ENCODE measurements around the gene COL16A1.

Gene COL16A1

DNA sequence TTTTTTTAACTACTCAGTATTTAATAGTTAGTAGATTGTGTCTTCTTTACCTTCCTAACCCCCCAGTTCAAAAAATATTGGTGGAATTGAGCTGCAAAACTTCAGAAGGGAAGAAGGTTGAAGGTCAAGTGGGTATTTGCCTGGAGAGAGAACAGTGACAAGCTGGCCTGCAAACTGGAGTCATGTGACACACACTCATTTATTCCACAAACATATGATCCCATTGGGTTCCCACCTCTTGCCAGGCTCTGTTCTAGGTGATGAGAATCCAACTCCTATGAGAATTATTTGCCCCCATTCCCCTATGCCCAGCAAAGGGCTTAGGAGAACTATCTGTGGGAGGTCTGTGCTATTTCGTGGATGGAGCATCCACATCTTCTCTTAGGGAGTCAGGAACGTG lies 55.6 kb downstream of the COL16A1 start:
- DNase-seq (ENCODE audit: low read depth): no peak

DNA sequence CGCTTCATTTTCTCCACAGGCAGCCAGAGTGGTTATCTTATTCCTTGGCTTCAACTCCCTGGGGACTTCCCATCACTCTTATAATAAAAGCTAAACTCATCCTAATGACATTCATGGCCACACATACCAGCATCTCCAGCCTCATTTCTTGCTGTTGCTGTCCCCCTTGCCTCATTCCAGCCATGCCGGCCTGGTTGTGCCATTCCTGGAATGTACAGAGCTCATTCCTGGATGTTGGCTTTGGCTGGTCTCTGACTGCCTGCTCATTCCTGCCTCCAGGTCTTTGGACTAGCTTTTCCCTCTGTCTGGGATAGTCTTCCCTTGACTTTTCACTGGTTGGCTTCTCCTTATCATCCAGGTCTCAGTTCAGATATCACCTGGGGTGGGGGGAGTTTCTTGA lies 56.7 kb downstream of the COL16A1 start:
- DNase-seq (ENCODE audit: low read depth): peak; percentile 96

GRCh38 chr1:31646259-31646960 lies 57.4 kb downstream of the COL16A1 start:
- no peak for DNase-seq (ENCODE audit: low read depth)

DNA sequence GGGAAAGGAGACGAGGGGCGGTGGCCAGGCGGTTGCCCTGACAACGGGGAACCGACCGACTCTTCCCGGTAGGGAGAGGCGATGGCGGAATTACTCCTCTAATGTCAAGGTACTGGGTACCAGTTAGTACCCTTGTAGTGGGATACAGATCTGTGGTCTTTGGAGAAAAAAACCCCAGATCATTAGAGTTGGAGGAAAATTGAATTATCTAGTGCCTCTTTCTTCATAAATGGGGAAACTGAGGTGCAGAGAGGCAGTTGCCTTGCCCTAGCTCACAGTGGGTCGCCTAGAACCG lies 58.6 kb downstream of the COL16A1 start:
- no peak for DNase-seq (ENCODE audit: low read depth)

DNA sequence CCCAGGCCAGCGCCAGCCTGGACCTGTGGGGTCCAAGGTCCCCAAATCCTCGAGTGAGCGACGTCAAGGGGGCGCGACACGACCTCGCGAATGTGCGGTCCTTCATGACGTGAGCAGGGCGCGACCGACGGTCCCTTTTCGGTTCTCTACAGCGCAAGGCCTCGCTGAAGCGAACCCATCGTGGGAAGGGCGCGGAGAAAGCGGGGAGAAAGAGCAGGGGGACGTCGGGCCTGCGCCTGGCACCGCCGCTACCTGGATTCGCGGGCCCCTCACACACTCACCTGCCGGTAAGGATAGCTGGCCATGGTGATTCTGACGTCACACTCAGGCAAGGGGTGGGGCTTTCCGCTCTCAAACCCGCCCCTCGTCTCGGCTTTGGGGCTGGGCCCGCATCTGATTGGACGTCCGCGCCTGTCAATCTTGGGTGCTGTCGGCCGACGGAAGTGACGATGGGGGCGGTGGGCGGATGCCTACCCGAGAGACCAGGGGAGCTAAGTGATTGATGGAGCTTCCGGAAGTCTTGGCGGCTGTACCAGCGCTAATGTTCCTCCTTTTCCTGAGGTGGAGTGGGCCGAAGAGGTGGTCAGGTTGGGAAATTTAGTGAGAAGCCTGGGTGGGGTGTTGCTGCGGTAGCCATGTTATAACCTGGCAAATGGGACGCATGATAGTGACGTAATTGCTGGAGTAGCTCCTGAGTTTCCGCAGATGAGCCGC lies 59.1 kb downstream of the COL16A1 start, which contains the start of gene PEF1:
Gene PEF1, minus strand, starts transcription at position 317 of the 714 bp plus-strand sequence. Its CDS starts 12 bp downstream, at position 305.
- peak; percentile 98 for DNase-seq (ENCODE audit: low read depth)

GRCh38 chr1:31643976-31644559 lies 59.7 kb downstream of the COL16A1 start:
- no peak for DNase-seq (ENCODE audit: low read depth)

DNA sequence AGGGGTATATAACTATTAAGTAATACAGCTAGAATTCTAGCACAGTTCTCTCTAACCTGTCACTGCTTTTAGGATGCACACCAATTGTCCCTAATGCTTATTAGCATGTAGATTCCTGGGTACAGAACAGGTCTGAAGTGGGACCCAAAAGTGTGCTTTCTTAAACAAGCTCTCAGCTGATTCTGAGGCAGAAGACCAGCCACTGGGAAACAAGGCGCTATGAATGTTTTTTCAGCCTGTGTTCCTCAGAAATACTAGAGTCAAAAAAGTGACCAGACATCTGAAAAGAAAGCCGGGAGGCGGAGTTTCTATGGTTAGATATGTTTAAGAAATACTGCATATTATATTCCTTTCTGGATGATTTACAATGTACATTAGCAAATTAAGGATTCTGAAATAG lies 60.9 kb downstream of the COL16A1 start:
- no peak for DNase-seq (ENCODE audit: low read depth)

DNA sequence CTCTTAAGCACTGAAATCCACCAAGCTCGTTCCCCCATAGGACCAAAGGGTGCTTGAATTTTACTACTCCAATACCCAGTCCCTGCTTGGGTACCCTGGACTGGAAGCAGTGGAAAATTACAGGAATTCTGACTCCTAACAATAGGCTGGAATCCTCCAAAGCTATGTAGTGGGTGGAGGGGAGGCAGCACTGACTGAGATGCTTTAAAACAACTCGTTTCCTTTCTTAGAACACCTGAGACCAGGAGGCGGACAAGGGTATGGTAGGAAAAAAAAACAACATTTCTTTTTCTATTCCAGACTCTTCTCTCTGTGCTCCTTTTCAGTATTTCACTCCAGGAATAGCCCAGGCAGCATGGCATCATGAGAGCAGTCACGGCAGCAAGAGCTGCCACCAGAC lies 61.5 kb downstream of the COL16A1 start:
- no peak for DNase-seq (ENCODE audit: low read depth)

- DNase-seq (ENCODE audit: low read depth): no peak
These were observed 62.9 kb downstream of the COL16A1 start for GRCh38 chr1:31640964-31641363.

- no peak for DNase-seq (ENCODE audit: low read depth)
These were observed 63.6 kb downstream of the COL16A1 start for GRCh38 chr1:31640179-31640578.

- DNase-seq (ENCODE audit: low read depth): peak; percentile 79
These were observed 64.3 kb downstream of the COL16A1 start for GRCh38 chr1:31639543-31639942.

DNA sequence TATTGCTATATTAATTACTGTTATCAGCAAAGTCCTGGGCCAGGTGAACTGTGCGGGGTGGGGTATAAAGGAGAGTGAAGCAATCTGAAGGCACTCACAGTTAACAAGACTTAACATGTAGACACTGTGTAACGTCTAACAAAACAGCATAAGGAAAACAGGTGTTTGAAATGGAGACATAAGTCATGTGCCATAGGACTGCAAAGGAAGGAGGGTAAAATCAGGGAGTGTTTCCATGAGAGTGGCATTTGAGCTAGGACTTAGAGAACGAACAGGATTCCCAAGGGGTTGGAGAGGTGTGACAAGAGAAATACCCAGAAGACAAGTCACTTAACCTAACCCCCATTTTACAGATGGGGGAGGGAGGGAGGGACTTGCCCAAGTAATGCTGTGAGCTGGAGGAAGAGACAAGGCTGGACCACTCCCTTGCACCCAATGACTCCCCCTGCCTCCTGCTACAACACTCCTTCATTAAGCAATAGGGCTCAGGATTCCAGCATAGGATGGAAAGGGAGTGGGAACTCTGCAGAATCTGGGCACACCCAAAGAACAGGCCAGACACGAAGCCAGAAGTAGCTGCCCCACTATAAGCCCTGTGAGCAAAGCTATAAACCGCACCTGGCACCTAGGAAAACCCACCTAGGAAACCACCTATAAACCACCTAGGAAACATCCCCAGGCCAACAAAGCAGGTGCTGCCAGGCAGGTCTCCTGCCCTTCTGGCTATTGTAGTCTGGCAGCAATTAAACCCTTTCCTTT lies 65.7 kb downstream of the COL16A1 start:
- DNase-seq (ENCODE audit: low read depth): no peak

GRCh38 chr1:31633117-31633516 lies 70.7 kb downstream of the COL16A1 start:
- peak; percentile 36 for DNase-seq (ENCODE audit: low read depth)

GRCh38 chr1:31632649-31633048 lies 71.2 kb downstream of the COL16A1 start:
- DNase-seq (ENCODE audit: low read depth): no peak

- DNase-seq (ENCODE audit: low read depth): peak; percentile 58
These were observed 74.8 kb downstream of the COL16A1 start for GRCh38 chr1:31628931-31629556.

- no peak for DNase-seq (ENCODE audit: low read depth)
These were observed 75.8 kb downstream of the COL16A1 start for GRCh38 chr1:31627930-31628559.

GRCh38 chr1:31627301-31627929 lies 76.4 kb downstream of the COL16A1 start:
- DNase-seq (ENCODE audit: low read depth): no peak

DNA sequence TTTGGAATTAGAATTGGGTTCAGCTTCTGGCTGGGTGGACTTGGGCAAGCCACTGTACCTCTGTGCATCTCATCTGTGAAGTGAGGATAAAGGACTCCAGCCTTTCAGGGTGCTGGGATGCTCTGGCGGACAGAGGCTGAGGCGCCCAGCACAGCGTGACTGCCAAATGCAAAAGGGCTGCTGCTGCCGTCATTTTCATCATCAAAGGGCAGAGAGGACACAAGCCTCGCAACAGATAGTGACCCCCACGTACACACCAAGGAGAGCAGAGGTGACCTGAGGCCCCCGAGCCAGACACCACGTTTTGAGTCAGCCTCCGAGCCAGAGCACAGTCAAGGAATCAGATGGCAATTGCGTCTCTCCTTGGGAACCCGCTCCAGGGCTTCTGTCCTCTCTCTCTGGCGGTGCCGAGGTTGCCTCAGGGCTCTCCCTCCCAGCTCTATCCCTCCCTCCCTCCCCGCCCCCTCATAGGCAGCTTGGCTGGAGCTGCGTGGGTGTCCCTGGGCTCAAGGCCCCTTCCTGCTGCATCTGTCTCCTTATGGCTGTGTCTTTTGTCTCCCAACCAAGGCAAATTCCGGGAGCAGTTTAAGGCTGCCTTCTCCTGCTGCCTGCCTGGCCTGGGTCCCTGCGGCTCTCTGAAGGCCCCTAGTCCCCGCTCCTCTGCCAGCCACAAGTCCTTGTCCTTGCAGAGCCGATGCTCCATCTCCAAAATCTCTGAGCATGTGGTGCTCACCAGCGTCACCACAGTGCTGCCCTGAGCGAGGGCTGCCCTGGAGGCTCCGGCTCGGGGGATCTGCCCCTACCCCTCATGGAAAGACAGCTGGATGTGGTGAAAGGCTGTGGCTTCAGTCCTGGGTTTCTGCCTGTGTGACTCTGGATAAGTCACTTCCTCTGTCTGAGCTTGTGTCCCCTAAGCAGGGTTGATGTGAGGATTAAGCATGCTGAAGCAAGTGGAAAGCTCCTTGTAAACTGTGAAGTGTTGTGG lies 77.3 kb downstream of the COL16A1 start:
- peak; percentile 68 for DNase-seq (ENCODE audit: low read depth)

DNA sequence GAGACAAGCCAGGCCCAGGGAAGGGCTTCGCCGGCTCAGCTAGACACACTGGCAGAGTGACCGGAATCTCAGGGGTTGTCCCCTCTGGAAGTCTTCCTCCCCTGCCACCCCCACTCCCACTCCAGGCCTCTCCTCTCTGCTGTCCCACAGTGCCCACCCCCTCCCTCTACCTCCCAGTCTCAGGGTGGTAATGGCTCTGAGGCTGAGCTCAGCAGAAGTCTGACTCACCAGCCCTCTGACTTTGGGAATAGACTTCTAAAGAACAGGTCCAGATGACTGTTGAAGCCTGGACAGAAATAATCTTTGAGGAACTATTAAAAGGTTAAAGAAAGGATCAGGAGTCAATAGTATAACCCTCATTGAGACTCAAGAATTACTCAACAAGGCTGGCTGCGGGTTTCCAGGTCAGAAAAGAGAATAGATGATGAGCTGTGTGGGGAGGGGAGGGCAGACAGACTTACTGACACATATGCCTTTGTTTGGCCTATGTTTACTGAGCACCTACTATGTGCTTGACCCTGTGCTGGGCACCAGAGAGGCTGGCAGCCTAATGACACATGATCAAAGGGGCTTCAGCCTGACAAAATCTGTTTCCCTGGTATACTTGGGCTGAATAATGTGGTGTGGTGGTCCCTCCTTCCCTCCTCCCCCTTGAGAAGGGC lies 78.1 kb downstream of the COL16A1 start:
- DNase-seq (ENCODE audit: low read depth): peak; percentile 69

Measured in EH (cell line).